ENCODE data around the gene APOL2. TPM values are rescaled to one million over a fixed set of nuclear protein-coding genes. Genes with fewer than 3 reads are reported as not detected.

Gene APOL2
- polyA plus RNA-seq, 1 donor from 2014 or later: not detected

DNA sequence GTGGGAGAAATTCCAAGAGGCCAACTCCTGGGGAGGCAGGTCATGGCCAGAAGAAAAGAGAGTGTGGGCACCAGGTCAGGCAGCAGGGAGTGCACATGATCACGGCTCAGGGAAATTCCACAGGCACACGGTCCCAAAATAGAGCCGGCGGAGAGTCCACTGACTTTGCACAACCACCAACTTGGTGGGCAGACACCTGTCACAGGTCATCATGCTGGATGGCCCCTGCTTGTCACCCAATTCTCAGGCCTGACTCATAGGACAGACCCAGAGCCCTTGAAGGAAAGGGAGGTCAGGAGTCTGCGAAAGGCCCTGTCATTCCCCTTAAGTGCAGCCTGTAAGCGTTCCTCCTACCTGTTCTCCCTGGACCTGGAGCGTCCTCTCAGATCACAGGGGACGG is 15.8 kb downstream of the APOL2 start:
- H3K79me2 ChIP-seq (replicated peaks; ENCODE audit: insufficient read depth, low read length): no peaks in the 10 kb centered on the region
- H3K4me2 ChIP-seq (ENCODE audit: low read length): no peak overlapping the region
- no peaks in the 10 kb centered on the region for H3F3A ChIP-seq (ENCODE audit: insufficient read depth, low read length, poor library complexity, severe bottlenecking)

DNA sequence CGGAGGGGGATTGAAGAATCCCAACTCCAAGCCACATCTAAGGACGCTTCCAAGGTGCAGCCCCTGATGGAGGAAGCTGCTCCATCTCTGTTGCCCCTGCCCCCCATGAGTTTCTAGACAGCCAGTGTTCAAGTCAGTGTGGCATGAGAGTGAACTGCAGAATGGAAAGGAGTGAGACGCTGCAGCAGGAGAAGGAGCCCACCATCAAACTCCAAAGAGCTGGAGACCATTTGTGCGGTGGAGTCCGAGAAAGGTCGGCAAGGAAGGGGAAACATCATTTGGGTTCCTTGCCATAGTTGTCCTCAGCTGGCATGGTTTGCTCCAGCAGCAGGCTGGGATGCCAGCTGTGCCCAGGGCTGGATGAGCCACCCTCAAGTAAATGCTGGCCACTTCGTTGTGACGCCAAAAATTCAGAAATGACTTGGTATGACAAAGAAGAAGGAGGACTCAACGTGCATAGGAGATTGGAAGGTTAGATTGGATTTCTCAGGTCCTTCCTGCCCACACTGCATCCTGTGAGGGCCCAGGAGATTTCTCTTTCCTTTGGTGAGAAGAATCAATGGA is 16.4 kb downstream of the APOL2 start:
- Histone ChIP-seq H3K9me3 (ENCODE audit: low read length) (no peaks in the 10 kb centered on the region), H3K9ac (ENCODE audit: low read length) (no peak overlapping the region), H3K79me2 (replicated peaks; ENCODE audit: insufficient read depth, low read length) (no peaks in the 10 kb centered on the region), H3K4me2 (ENCODE audit: low read length) (no peak overlapping the region), H3K27ac (ENCODE audit: low read length) (no peak overlapping the region), H4K20me1 (ENCODE audit: insufficient read depth) (no peaks in the 10 kb centered on the region), H2AFZ (ENCODE audit: low read depth, low read length) (no peak overlapping the region), H3K27me3 (ENCODE audit: insufficient read depth, low read depth, low read length) (no peaks in the 10 kb centered on the region), H3K9me2 (ENCODE audit: insufficient read depth, low read length) (no peaks in the 10 kb centered on the region), H3K4me3 (ENCODE audit: low read length) (no peak overlapping the region), H3F3A (ENCODE audit: insufficient read depth, low read length, poor library complexity, severe bottlenecking) (no peaks in the 10 kb centered on the region), H3K36me3 (ENCODE audit: insufficient read depth, low read length) (no peaks in the 10 kb centered on the region)
- TF ChIP-seq MXI1 (conservative IDR thresholded peaks at IDR 0.05; ENCODE audit: poor library complexity, severe bottlenecking) (no peak), TAF1 (IDR thresholded peaks at IDR 0.05; ENCODE audit: low read depth) (no peak), RAD21 (conservative IDR thresholded peaks at IDR 0.05) (no peak), EZH2 (IDR thresholded peaks at IDR 0.05; ENCODE audit: borderline replicate concordance, insufficient read depth, low read length, poor library complexity, severe bottlenecking) (no peak), POLR2AphosphoS5 (IDR thresholded peaks at IDR 0.05) (no peak), EP300 (conservative IDR thresholded peaks at IDR 0.05; ENCODE audit: poor library complexity, severe bottlenecking) (no peak), SMC3 (conservative IDR thresholded peaks at IDR 0.05; ENCODE audit: poor library complexity) (no peak)
- TF ChIP-seq, protein P1, sequence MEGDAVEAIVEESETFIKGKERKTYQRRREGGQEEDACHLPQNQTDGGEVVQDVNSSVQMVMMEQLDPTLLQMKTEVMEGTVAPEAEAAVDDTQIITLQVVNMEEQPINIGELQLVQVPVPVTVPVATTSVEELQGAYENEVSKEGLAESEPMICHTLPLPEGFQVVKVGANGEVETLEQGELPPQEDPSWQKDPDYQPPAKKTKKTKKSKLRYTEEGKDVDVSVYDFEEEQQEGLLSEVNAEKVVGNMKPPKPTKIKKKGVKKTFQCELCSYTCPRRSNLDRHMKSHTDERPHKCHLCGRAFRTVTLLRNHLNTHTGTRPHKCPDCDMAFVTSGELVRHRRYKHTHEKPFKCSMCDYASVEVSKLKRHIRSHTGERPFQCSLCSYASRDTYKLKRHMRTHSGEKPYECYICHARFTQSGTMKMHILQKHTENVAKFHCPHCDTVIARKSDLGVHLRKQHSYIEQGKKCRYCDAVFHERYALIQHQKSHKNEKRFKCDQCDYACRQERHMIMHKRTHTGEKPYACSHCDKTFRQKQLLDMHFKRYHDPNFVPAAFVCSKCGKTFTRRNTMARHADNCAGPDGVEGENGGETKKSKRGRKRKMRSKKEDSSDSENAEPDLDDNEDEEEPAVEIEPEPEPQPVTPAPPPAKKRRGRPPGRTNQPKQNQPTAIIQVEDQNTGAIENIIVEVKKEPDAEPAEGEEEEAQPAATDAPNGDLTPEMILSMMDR (IDR thresholded peaks at IDR 0.05; ENCODE audit: poor library complexity, severe bottlenecking): no peak
- TF ChIP-seq, protein P2, sequence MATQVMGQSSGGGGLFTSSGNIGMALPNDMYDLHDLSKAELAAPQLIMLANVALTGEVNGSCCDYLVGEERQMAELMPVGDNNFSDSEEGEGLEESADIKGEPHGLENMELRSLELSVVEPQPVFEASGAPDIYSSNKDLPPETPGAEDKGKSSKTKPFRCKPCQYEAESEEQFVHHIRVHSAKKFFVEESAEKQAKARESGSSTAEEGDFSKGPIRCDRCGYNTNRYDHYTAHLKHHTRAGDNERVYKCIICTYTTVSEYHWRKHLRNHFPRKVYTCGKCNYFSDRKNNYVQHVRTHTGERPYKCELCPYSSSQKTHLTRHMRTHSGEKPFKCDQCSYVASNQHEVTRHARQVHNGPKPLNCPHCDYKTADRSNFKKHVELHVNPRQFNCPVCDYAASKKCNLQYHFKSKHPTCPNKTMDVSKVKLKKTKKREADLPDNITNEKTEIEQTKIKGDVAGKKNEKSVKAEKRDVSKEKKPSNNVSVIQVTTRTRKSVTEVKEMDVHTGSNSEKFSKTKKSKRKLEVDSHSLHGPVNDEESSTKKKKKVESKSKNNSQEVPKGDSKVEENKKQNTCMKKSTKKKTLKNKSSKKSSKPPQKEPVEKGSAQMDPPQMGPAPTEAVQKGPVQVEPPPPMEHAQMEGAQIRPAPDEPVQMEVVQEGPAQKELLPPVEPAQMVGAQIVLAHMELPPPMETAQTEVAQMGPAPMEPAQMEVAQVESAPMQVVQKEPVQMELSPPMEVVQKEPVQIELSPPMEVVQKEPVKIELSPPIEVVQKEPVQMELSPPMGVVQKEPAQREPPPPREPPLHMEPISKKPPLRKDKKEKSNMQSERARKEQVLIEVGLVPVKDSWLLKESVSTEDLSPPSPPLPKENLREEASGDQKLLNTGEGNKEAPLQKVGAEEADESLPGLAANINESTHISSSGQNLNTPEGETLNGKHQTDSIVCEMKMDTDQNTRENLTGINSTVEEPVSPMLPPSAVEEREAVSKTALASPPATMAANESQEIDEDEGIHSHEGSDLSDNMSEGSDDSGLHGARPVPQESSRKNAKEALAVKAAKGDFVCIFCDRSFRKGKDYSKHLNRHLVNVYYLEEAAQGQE (IDR thresholded peaks at IDR 0.05; ENCODE audit: borderline replicate concordance): no peak

More for the DNA sequence above, 15.8 kb downstream of the APOL2 start:
- Histone ChIP-seq H3K4me3 (ENCODE audit: low read length) (no peak overlapping the region), H3K27ac (ENCODE audit: low read length) (no peak overlapping the region), H3K27me3 (ENCODE audit: insufficient read depth, low read depth, low read length) (no peaks in the 10 kb centered on the region), H3K36me3 (ENCODE audit: insufficient read depth, low read length) (no peaks in the 10 kb centered on the region), H3K9me2 (ENCODE audit: insufficient read depth, low read length) (no peaks in the 10 kb centered on the region), H3K9ac (ENCODE audit: low read length) (no peak overlapping the region), H4K20me1 (ENCODE audit: insufficient read depth) (no peaks in the 10 kb centered on the region), H3K9me3 (ENCODE audit: low read length) (no peaks in the 10 kb centered on the region), H2AFZ (ENCODE audit: low read depth, low read length) (no peak overlapping the region)
- no peak for TF ChIP-seq EZH2 (IDR thresholded peaks at IDR 0.05; ENCODE audit: borderline replicate concordance, insufficient read depth, low read length, poor library complexity, severe bottlenecking)
- TF ChIP-seq POLR2AphosphoS5 (IDR thresholded peaks at IDR 0.05): no peak
- TF ChIP-seq SMC3 (conservative IDR thresholded peaks at IDR 0.05; ENCODE audit: poor library complexity): no peak
- TF ChIP-seq RAD21 (conservative IDR thresholded peaks at IDR 0.05): no peak
- TF ChIP-seq EP300 (conservative IDR thresholded peaks at IDR 0.05; ENCODE audit: poor library complexity, severe bottlenecking): no peak
- TF ChIP-seq, protein P1 (IDR thresholded peaks at IDR 0.05; ENCODE audit: poor library complexity, severe bottlenecking): no peak
- no peak for TF ChIP-seq MXI1 (conservative IDR thresholded peaks at IDR 0.05; ENCODE audit: poor library complexity, severe bottlenecking)
- TF ChIP-seq, protein P2 (IDR thresholded peaks at IDR 0.05; ENCODE audit: borderline replicate concordance): no peak
- no peak for TF ChIP-seq TAF1 (IDR thresholded peaks at IDR 0.05; ENCODE audit: low read depth)
